Hematopoietic multipotent progenitor cell treated with erythropoietin and hydrocortisone succinate and interleukin-3 and kit ligand, for 17 days (in vitro differentiated cells): ENCODE results near the gene CBLB.
"Not testable (repeated sequence)": the region's sequence is repeated elsewhere in the genome, so short reads cannot be mapped to it uniquely, and the experiment has no call there.

ENCODE experiments used
- DNase-seq: peaks from one replicate; pipeline ENCODE4 v3.0.0-alpha.2; 2015; ENCODE audit warnings: low spot score

Gene CBLB

GRCh38 chr3:105752791-105753415 lies 115.9 kb downstream of the CBLB start:
- DNase-seq: no peak

GRCh38 chr3:105747696-105748095 lies 121.1 kb downstream of the CBLB start:
- no peak for DNase-seq

- no peak for DNase-seq
Observed at GRCh38 chr3:105747060-105747541, 121.7 kb downstream of the CBLB start.

- DNase-seq: no peak
Observed at GRCh38 chr3:105746231-105746996, 122.4 kb downstream of the CBLB start.

- no peak for DNase-seq
Observed at GRCh38 chr3:105745046-105745445, 123.8 kb downstream of the CBLB start.

GRCh38 chr3:105744202-105744601 lies 124.6 kb downstream of the CBLB start:
- no peak for DNase-seq

- DNase-seq: no peak
Observed at GRCh38 chr3:105733356-105733755, 135.5 kb downstream of the CBLB start.

- DNase-seq: no peak
Observed at GRCh38 chr3:105731686-105732085, 137.1 kb downstream of the CBLB start.

- no peak for DNase-seq
Observed at GRCh38 chr3:105730801-105731354, 137.9 kb downstream of the CBLB start.

GRCh38 chr3:105729667-105730066 lies 139.1 kb downstream of the CBLB start:
- no peak for DNase-seq

GRCh38 chr3:105728771-105729312 lies 140.0 kb downstream of the CBLB start:
- DNase-seq: no peak

GRCh38 chr3:105727036-105727435 lies 141.8 kb downstream of the CBLB start:
- not testable (repeated sequence) for DNase-seq

GRCh38 chr3:105722943-105723556 lies 145.8 kb downstream of the CBLB start:
- DNase-seq: no peak

GRCh38 chr3:105719791-105720190 lies 149.0 kb downstream of the CBLB start:
- no peak for DNase-seq

- no peak for DNase-seq
Observed at GRCh38 chr3:105715372-105715771, 153.4 kb downstream of the CBLB start.

GRCh38 chr3:105714453-105714852 lies 154.4 kb downstream of the CBLB start:
- DNase-seq: no peak

GRCh38 chr3:105708980-105709379 lies 159.8 kb downstream of the CBLB start:
- DNase-seq: no peak

GRCh38 chr3:105707009-105707408 lies 161.8 kb downstream of the CBLB start:
- no peak for DNase-seq

- DNase-seq: no peak
Observed at GRCh38 chr3:105704726-105705410, 163.9 kb downstream of the CBLB start.

- DNase-seq: no peak
Observed at GRCh38 chr3:105700575-105700974, 168.2 kb downstream of the CBLB start.

- DNase-seq: no peak
Observed at GRCh38 chr3:105691633-105692032, 177.2 kb downstream of the CBLB start.

- no peak for DNase-seq
Observed at GRCh38 chr3:105691053-105691452, 177.8 kb downstream of the CBLB start.
